ENCODE results near the gene PFDN2. TPM values are rescaled to one million over a fixed set of nuclear protein-coding genes. Genes with fewer than 3 reads are reported as not detected.

PFDN2 gene
- total RNA-seq (2022; extraction: Qiagen RNA extraction; ENCODE audit: low read depth): 118 to 142 TPM (median 129 TPM) in 5 replicates

DNA sequence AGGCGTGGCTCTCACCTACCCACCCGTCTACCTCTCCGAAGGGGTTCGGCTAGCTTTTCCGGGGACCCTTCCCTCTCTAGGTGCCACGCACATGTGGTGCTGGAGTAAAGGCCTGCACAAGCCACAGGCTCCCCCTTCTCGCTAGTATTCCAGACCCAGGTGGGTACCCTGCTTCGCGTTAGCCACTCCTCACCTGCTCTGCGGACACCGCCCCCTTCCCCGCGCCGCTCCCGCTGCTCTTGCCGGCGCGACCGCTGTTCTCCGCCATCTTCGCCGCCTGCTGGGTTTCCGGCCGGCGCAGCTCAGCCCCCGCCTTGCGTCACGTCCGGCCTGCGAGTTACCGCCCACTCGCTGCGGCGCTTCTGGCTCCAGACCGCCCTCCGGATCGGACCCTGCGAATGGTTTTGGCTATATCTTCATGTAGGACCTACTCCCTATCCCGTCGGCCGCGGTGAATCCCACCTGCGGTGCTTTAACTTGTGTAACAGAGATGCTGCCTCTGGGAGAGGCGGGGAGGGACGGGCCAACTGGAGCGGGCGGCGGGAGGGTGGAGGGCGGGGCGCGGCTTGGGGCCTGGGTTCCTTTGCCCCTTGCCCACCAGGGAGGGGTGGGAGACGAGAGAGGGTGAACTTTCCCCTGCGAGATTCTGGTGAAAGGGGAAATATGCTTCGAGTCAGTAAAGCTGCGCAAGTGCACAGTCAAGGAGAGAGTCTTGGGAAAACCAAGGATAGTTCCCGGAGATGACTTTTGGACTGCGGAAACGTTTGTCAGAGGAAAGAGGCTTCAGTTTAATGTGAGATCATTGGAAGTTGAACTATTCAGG, at the start of gene PFDN2, which contains the start of gene NIT1:
PFDN2 (minus strand) TSS at position 279 of the 823 bp plus-strand sequence; CDS start at position 268, 11 bp downstream.
NIT1 (plus strand) TSS at position 347 of the 823 bp plus-strand sequence; CDS start at position 419, 72 bp downstream.

DNA sequence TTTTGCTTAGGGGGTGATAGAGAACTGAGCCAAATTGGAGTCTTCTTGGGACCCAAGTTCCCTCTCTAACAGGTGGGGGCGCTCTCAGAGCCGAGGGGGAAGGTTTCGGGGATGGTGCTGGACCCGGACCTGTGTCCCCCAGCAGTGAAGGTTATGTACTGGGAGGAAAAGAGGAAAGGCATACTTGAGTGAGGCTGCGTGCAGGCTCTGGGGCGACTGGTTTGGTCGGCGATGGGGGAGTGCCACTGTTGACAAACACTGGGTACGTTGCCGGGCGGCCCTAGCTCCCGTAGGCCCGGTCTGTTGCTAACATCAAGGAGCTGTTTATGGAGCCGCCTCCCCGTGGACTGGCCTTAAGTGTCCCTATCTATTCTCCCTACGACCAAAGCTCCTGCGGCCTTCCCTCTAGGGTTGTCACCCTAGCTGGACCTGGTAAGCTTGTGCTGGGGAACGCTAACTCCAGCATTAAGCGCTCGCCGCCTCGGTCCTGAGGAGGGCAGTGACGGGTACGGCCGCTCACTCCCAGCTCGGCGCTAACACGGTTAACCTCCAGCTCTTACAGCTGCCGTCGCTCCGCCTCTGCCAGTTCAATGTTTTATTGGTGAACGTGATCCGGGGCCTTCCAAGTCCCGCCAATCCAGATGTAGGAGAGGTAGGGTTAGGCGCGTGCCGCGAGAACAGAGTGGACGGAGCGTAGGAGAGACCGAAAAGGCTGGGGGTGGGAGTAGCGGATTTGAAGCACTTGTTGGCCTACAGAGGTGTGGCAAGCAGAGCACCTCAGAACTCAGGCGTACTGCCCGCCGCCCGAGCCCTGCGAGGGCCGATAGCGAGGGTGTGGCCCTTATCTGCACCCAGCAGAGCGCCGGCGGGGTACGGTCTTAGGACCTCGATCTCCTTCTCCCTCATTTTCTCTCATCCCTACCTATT, 48.2 kb upstream of the PFDN2 start, which contains the start of gene PPOX:
PPOX (plus strand) TSS at position 685 of the 927 bp plus-strand sequence. CDS start 422 bp downstream, outside the sequence.

GRCh38 chr1:161159087-161159912, 41.5 kb upstream of the PFDN2 start, which contains the start of gene USP21:
Gene USP21 (plus strand): TSS chr1:161159500. CDS start chr1:161160641, 1,141 bp downstream.

DNA sequence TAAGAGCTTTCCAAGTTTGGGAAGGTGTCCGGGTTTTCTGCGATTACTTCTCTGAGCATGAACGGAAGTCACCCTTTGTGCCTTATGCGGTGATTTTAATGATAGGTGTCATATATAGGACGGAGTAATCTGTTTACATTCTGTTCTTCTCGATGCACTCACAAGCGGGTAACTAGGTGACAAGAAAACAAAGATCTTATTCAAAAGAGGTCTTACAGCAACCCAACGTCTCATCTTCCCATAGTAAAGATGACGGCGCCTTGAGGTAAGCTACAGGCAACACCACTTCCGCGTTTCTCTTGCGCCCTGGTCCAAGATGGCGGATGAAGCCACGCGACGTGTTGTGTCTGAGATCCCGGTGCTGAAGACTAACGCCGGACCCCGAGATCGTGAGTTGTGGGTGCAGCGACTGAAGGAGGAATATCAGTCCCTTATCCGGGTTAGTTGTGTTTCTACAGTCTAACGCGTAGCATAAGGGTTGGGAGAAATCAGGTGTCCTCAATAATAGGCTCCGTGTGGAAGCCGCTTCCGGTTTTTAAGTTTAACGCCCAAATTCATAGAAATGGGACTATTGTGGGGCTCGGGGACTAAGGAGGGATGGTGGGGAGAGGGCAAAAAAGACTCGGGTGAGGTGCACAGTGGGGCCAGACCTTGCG, 36.0 kb upstream of the PFDN2 start, which contains the start of gene UFC1:
UFC1 (plus strand) TSS at position 297 of the 656 bp plus-strand sequence; CDS start at position 317, 20 bp downstream.

DNA sequence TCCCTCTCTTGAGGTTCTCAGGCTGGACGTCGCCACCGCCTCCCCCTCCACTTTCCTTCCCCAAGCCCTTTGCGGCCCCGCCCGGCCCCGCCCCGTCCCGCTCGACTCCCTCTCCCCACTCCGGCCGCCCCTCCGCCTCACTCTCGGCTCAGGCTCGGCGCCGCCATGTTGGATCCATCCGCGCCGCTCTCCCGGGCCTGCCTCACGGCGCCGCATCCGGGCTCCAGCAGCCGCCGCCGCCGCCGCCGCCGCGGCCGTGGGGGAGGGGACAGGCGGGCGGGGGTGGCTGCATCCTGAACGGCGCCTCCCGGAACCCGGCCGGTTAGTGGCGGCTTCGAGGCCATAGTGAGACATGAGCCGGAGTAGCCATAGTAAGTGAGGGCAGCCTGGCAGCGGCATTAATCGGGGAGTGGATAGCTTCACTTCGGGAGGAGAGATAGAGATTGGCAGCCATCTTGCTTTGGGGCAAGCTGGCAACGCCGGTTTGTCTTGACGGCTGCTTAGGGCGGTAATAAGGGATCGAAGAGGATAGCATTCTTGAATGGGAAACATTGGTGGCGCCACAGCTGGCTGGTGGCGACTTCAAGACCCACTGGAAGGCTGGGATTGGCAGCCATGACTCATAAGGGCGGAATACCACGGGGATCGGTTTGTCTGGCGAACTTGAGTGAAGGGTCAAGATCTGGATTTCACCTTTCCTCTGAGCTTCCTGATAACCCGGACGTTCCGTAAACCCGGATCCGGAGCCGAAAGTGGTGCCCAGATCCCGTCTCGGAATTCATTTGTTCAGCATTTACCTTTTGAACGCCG, 14.8 kb upstream of the PFDN2 start, which contains the start of gene DEDD:
DEDD (minus strand) TSS at position 258 of the 810 bp plus-strand sequence. CDS start 8,205 bp downstream, outside the sequence.

DNA sequence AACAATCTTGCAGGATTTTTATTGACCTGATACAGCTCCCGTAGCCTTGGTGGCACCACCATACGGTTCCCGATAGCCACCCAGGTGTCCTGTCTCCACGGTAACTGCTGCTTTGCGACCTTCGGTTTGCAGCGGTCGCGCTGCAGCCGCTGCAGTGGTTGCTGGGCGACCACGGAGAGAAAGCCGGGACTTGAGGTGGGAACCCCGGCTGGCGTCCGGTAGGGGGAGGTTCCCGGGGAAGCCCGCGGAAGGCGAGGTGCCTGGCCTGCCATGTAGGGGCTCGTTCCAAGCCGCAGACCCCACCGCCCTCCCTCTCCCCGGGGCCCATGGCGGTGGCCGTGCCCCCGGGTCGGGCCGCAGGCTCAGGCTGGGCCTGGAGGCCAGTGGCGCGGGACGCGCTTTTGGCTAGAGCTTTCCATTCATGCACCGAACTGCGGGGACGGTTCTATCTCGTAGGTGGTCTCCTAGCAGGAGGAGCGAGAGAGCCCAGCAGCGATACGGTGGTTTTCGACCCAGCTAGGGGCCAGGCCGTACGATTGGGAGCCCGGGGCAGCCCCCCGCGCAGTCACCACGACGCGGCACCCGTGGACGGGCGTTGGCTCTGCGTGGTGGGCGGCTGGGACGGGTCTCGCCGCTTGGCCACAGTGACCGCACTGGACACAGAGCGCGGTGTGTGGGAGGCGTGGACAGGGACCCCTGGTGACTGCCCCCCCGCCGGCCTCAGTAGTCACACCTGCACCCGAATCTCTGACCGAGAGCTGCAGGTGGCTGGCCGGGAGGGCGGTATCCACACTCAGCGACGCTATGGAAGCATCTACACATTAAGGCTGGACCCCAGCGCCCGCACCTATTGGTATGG, 19.4 kb downstream of the PFDN2 start, which contains the start of gene KLHDC9:
KLHDC9 (plus strand) TSS at position 152 of the 859 bp plus-strand sequence; CDS start at position 327, 175 bp downstream.

GRCh38 chr1:161089251-161089924, 28.4 kb downstream of the PFDN2 start, which contains the start of gene NECTIN4:
Gene NECTIN4 (minus strand): TSS chr1:161089558. CDS start chr1:161089296, 262 bp downstream.

GRCh38 chr1:161069731-161070270, 48.0 kb downstream of the PFDN2 start, which contains the start of gene ARHGAP30:
Gene ARHGAP30 (minus strand): TSS chr1:161069891. CDS start chr1:161069624, 267 bp downstream.

Other genes starting within 250 kb of the PFDN2 start
- gene ITLN1, start 232.9 kb downstream of the PFDN2 start, total RNA-seq (2022; extraction: Qiagen RNA extraction; ENCODE audit: low read depth): 0.22 TPM in 1 of 5 replicates, not detected in the others
- 0.22 to 0.33 TPM in 2 of 5 replicates, not detected in the others for gene ITLN2, start 163.2 kb downstream of the PFDN2 start, total RNA-seq (2022; extraction: Qiagen RNA extraction; ENCODE audit: low read depth)
- 39.5 to 67.9 TPM (median 59.7 TPM) in 5 replicates for gene F11R, start 96.9 kb downstream of the PFDN2 start, total RNA-seq (2022; extraction: Qiagen RNA extraction; ENCODE audit: low read depth)
- gene TSTD1, start 79.1 kb downstream of the PFDN2 start, total RNA-seq (2022; extraction: Qiagen RNA extraction; ENCODE audit: low read depth): 0.34 to 0.41 TPM in 2 of 5 replicates, not detected in the others
- 48.4 to 53.4 TPM (median 50.6 TPM) in 5 replicates for gene USF1, start 72.1 kb downstream of the PFDN2 start, total RNA-seq (2022; extraction: Qiagen RNA extraction; ENCODE audit: low read depth)
- 0.07 to 0.14 TPM (median 0.11 TPM) in 5 replicates for gene ARHGAP30, start 48.1 kb downstream of the PFDN2 start, total RNA-seq (2022; extraction: Qiagen RNA extraction; ENCODE audit: low read depth)
- 1.5 to 2.2 TPM (median 1.9 TPM) in 5 replicates for gene NECTIN4, start 28.5 kb downstream of the PFDN2 start, total RNA-seq (2022; extraction: Qiagen RNA extraction; ENCODE audit: low read depth)
- 1.2 to 2.4 TPM (median 1.6 TPM) in 5 replicates for gene KLHDC9, start 19.7 kb downstream of the PFDN2 start, total RNA-seq (2022; extraction: Qiagen RNA extraction; ENCODE audit: low read depth)
- gene NIT1, start 68 bp upstream of the PFDN2 start, total RNA-seq (2022; extraction: Qiagen RNA extraction; ENCODE audit: low read depth): 24.4 to 32.0 TPM (median 31.3 TPM) in 5 replicates
- gene DEDD, start 14.6 kb upstream of the PFDN2 start, total RNA-seq (2022; extraction: Qiagen RNA extraction; ENCODE audit: low read depth): 26.1 to 32.6 TPM (median 30.9 TPM) in 5 replicates
- 87.5 to 152 TPM (median 96.7 TPM) in 5 replicates for gene UFC1, start 35.9 kb upstream of the PFDN2 start, total RNA-seq (2022; extraction: Qiagen RNA extraction; ENCODE audit: low read depth)
- gene USP21, start 41.5 kb upstream of the PFDN2 start, total RNA-seq (2022; extraction: Qiagen RNA extraction; ENCODE audit: low read depth): 18.0 to 24.6 TPM (median 20.0 TPM) in 5 replicates
- gene PPOX, start 48.4 kb upstream of the PFDN2 start, total RNA-seq (2022; extraction: Qiagen RNA extraction; ENCODE audit: low read depth): 10.7 to 14.9 TPM (median 12.9 TPM) in 5 replicates
- gene B4GALT3, start 59.5 kb upstream of the PFDN2 start, total RNA-seq (2022; extraction: Qiagen RNA extraction; ENCODE audit: low read depth): 24.3 to 29.3 TPM (median 28.7 TPM) in 5 replicates
- not detected in 5 replicates for gene ADAMTS4, start 81.0 kb upstream of the PFDN2 start, total RNA-seq (2022; extraction: Qiagen RNA extraction; ENCODE audit: low read depth)
- 81.9 to 101 TPM (median 84.4 TPM) in 5 replicates for gene NDUFS2, start 84.3 kb upstream of the PFDN2 start, total RNA-seq (2022; extraction: Qiagen RNA extraction; ENCODE audit: low read depth)
- gene FCER1G, start 97.3 kb upstream of the PFDN2 start, total RNA-seq (2022; extraction: Qiagen RNA extraction; ENCODE audit: low read depth): 0.51 TPM in 1 of 5 replicates, not detected in the others
- 6.6 TPM in 1 of 5 replicates, not detected in the others for gene APOA2, start 105.6 kb upstream of the PFDN2 start, total RNA-seq (2022; extraction: Qiagen RNA extraction; ENCODE audit: low read depth)
- 9.9 to 11.5 TPM (median 11.1 TPM) in 5 replicates for gene TOMM40L, start 108.0 kb upstream of the PFDN2 start, total RNA-seq (2022; extraction: Qiagen RNA extraction; ENCODE audit: low read depth)
- gene NR1I3, start 120.2 kb upstream of the PFDN2 start, total RNA-seq (2022; extraction: Qiagen RNA extraction; ENCODE audit: low read depth): not detected in 5 replicates
- gene PCP4L1, start 140.7 kb upstream of the PFDN2 start, total RNA-seq (2022; extraction: Qiagen RNA extraction; ENCODE audit: low read depth): 0.09 to 0.13 TPM in 2 of 5 replicates, not detected in the others
- gene MPZ, start 191.9 kb upstream of the PFDN2 start, total RNA-seq (2022; extraction: Qiagen RNA extraction; ENCODE audit: low read depth): 0.17 to 0.35 TPM (median 0.30 TPM) in 5 replicates
- 233 to 270 TPM (median 243 TPM) in 5 replicates for gene SDHC, start 196.3 kb upstream of the PFDN2 start, total RNA-seq (2022; extraction: Qiagen RNA extraction; ENCODE audit: low read depth)
- gene CFAP126, start 249.8 kb upstream of the PFDN2 start, total RNA-seq (2022; extraction: Qiagen RNA extraction; ENCODE audit: low read depth): 0.14 to 0.56 TPM (median 0.28 TPM) in 4 of 5 replicates, not detected in the other

All from A549 treated with RU486 at 1 μM for 4 hours (cell line).